Caco-2 (cell line): ENCODE measurements around the gene CCDC148. TPM values are rescaled to one million over a fixed set of nuclear protein-coding genes. Genes with fewer than 3 reads are reported as not detected.
"Not testable (repeated sequence)": the region's sequence is repeated elsewhere in the genome, so short reads cannot be mapped to it uniquely, and the experiment has no call there.

ENCODE experiments used
- BruUV-seq: library from RNA; stranded (reverse); fragments of 400-500 nt; replicated peaks from 2 replicates; lab custom pipeline; 2021; lab: Mats Ljungman, UMichigan
- CTCF ChIA-PET: fragments of 300-600 bp; sonication (Branson Sonifier 250); formaldehyde crosslinking; loops from one replicate; lab custom pipeline; 2022; ENCODE audit warnings: antibody characterized with exemption; lab: Charles Lee
- POLR2A ChIA-PET: fragments of 300-600 bp; sonication (Branson Sonifier 250); formaldehyde crosslinking; loops from one replicate; lab custom pipeline; 2022; ENCODE audit warnings: antibody characterized with exemption; lab: Charles Lee
- DNase-seq, 2 experiments: peaks; one replicate each; pipeline versions ENCODE4 v3.0.0 to v3.0.0-alpha.2; 2020 to 2022
- H3K27me3 ChIP-seq: replicated peaks from 2 replicates; pipeline ENCODE4 v1.6.0; 2011; ENCODE audit warnings: low read length; ENCODE audit not compliant: control insufficient read depth, insufficient read depth
- H3K36me3 ChIP-seq: 2 replicates; pipeline ENCODE4 v1.5.1; 2011; ENCODE audit warnings: low read length; ENCODE audit not compliant: control insufficient read depth, insufficient read depth
- H3K4me1 ChIP-seq: fragments of 250-450 bp; sonication (Bioruptor Pico); 2 replicates; pipeline ENCODE4 v1.5.1; 2020; ENCODE audit warnings: mild to moderate bottlenecking
- H3K4me3 ChIP-seq: 2 replicates; pipeline ENCODE4 v1.5.1; 2011; ENCODE audit warnings: low read depth, mild to moderate bottlenecking, control low read depth, low read length
- H3K9me3 ChIP-seq: fragments of 250-450 bp; sonication (Bioruptor Pico); 2 replicates; pipeline ENCODE4 v1.5.1; 2020; ENCODE audit warnings: mild to moderate bottlenecking, moderate library complexity
- H3K27ac Mint-ChIP-seq: one replicate; pipeline ENCODE4 v1.8.0; 2022; ENCODE audit warnings: mixed read lengths; ENCODE audit not compliant: unreplicated experiment
- H3K27me3 Mint-ChIP-seq: one replicate; pipeline ENCODE4 v1.8.0; 2022; ENCODE audit warnings: mixed read lengths; ENCODE audit not compliant: insufficient read depth, unreplicated experiment
- H3K36me3 Mint-ChIP-seq: one replicate; pipeline ENCODE4 v1.8.0; 2022; ENCODE audit warnings: mild to moderate bottlenecking, mixed read lengths; ENCODE audit not compliant: insufficient read depth, unreplicated experiment
- H3K4me1 Mint-ChIP-seq: one replicate; pipeline ENCODE4 v1.8.0; 2022; ENCODE audit warnings: low read depth, mixed read lengths; ENCODE audit not compliant: unreplicated experiment
- H3K4me3 Mint-ChIP-seq: one replicate; pipeline ENCODE4 v1.8.0; 2022; ENCODE audit warnings: mild to moderate bottlenecking, moderate library complexity, mixed read lengths; ENCODE audit not compliant: unreplicated experiment
- H3K9me3 Mint-ChIP-seq: one replicate; pipeline ENCODE4 v1.8.0; 2022; ENCODE audit warnings: mixed read lengths; ENCODE audit not compliant: unreplicated experiment
- intact Hi-C: fragments of 100-400 bp; cut with micrococcal nuclease; formaldehyde crosslinking; loops from one replicate; pipeline ENCODE4 v1.10.0; 2022; ENCODE audit not compliant: unreplicated experiment
- total RNA-seq: library from RNA; stranded (reverse); gene quantifications from 2 replicates; pipeline ENCODE4 v1.2.3, GENCODE V29; 2022
- TF ChIP-seq, protein P1 (sequence below), 2 experiments: fragments of 200-600 bp in 1 of 2; IDR thresholded peaks; 1 replicate in 1 of 2; 2 replicates in 1 of 2; pipeline versions ENCODE4 v1.5.1 to v1.8.0; 2011 to 2022; ENCODE audit warnings: antibody characterized with exemption in 1 of 2, control low read depth in 1 of 2, inconsistent platforms in 1 of 2, low read depth in 1 of 2, low read length in 1 of 2, mild to moderate bottlenecking in 1 of 2, moderate library complexity in 1 of 2; ENCODE audit not compliant: insufficient read depth in 1 of 2, severe bottlenecking in 1 of 2, unreplicated experiment in 1 of 2

CCDC148 gene
- total RNA-seq, 1 experiment from 2014 or later, result 6.3 TPM

DNA sequence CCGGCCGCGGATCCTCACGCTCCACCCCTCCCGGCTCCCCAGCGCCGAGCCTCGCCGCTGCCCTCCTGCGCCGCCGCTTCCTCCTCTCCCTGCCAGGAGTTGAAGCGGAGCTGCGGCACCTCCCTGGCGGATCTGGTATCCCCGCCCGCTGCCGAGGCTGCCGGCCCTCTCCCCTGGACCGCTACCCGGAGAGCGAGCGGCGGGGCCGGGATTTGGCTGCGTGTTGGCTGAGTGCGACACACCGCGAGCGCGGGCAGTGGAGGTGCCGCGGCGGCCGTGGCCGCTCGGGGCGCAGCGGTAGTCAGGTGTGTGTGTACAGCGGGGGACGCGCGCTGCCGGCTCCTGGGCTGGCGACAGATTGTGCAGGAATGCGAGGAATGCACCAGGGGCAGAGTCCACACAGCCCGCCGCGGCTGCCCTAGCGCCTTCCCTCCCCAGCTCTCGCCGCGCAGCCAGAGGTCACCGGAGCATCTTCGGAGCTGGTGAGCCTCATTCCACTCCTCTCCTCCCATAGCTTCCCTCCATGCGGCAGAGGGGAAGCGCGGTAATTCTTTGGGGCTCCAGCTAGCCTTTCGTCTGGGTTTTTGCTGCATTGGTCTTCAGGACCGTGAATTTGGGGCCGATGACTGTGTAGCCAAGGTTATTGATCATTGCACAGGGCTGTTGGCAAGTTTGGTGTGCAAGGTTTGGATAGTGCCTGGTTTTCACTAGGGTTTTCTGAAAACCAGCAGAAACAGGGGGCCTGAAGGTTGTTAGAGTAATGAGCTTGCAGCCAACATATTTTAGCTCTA lies 1.5 kb upstream of the CCDC148 start:
- Mint-ChIP-seq H3K27ac (peak overlapping the region; percentile 97), H3K9me3 (no peaks in the 10 kb centered on the region), H3K4me3 (peak overlapping the region; percentile 98), H3K27me3 (no peaks in the 10 kb centered on the region), H3K4me1 (peaks cover 13% of the 10 kb centered on the region), H3K36me3 (peaks cover 35% of the 10 kb centered on the region)
- CTCF ChIA-PET, result interaction anchor here (0.6 to 1.4 kb wide), 7 partner anchors 31 to 287 kb away, joined by 3 to 5 read pairs (median 4); no protein-coding TSS in a partner anchor
- POLR2A ChIA-PET, result interaction anchor here (0.6 to 1.3 kb wide), 7 partner anchors 45 to 1157 kb away, joined by 3 to 5 read pairs (median 4); no protein-coding TSS in a partner anchor
- Histone ChIP-seq H3K36me3 (no peaks in the 10 kb centered on the region), H3K4me3 (peak overlapping the region; percentile 93), H3K9me3 (no peaks in the 10 kb centered on the region), H3K27me3 (no peaks in the 10 kb centered on the region), H3K4me1 (peaks cover 25% of the 10 kb centered on the region)
- intact Hi-C loops, result loop anchor here (1.0 to 5.0 kb wide), 9 partner anchors 43 to 331 kb away; no protein-coding TSS in a partner anchor
- DNase-seq, result peak; percentile 97
- TF ChIP-seq, protein P1, sequence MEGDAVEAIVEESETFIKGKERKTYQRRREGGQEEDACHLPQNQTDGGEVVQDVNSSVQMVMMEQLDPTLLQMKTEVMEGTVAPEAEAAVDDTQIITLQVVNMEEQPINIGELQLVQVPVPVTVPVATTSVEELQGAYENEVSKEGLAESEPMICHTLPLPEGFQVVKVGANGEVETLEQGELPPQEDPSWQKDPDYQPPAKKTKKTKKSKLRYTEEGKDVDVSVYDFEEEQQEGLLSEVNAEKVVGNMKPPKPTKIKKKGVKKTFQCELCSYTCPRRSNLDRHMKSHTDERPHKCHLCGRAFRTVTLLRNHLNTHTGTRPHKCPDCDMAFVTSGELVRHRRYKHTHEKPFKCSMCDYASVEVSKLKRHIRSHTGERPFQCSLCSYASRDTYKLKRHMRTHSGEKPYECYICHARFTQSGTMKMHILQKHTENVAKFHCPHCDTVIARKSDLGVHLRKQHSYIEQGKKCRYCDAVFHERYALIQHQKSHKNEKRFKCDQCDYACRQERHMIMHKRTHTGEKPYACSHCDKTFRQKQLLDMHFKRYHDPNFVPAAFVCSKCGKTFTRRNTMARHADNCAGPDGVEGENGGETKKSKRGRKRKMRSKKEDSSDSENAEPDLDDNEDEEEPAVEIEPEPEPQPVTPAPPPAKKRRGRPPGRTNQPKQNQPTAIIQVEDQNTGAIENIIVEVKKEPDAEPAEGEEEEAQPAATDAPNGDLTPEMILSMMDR (IDR thresholded peaks at IDR 0.05; ENCODE audit: insufficient read depth in 1 of 2, low read depth in 1 of 2, low read length in 1 of 2, severe bottlenecking in 1 of 2, unreplicated experiment in 1 of 2), result peak; percentile 26 to 57
- BruUV-seq, result no TSS peak

DNA sequence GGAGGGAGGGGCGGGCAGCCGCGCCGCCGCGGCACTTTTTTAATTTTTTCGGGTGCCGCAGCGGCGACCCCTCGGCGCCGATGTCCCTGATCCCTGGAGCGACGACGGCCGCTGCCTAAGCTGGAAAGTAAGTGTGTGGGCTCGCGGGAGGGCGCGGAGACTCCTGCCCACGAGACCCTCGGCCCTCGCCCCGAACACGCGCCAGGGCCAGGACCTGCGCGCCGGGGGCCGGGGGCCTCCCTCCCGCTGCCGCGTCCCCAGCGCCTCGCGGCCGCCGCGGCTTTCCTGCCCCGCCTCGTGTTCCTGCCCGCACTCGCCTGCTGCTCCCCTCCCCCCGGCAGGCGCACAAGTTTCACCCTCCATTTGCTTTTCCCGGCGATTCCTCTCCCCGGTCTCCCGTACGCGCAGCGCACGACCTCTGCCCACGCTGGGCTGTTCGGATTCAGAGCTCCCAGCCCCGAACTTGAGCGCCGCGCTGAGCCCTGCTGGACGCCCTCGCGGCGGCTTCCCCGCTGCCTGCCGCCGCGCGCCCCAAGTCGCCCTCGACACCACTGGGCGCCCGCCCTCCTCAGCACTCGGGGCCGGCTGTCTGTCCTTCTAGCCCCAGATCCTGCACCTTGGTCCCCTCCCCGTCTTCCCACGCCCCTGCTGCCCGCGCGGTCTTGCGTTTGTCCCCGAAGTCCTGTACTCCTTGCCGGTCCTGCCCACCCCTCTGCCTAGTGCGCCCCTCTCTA lies 706 bp upstream of the CCDC148 start:
- peak overlapping the region; percentile 97 for H3K27ac Mint-ChIP-seq
- H3K36me3 Mint-ChIP-seq, result peaks cover 35% of the 10 kb centered on the region
- Histone ChIP-seq H3K4me1 (peaks cover 24% of the 10 kb centered on the region), H3K4me3 (peak overlapping the region; percentile 93), H3K27me3 (no peaks in the 10 kb centered on the region), H3K36me3 (no peaks in the 10 kb centered on the region), H3K9me3 (no peaks in the 10 kb centered on the region)
- intact Hi-C loops, result loop anchor here (2.0 to 5.0 kb wide), 2 partner anchors 272 to 330 kb away; no protein-coding TSS in a partner anchor
- peaks cover 13% of the 10 kb centered on the region for H3K4me1 Mint-ChIP-seq
- H3K9me3 Mint-ChIP-seq, result no peaks in the 10 kb centered on the region
- CTCF ChIA-PET, result interaction anchor here (0.6 to 1.3 kb wide), 11 partner anchors 17 to 433 kb away, joined by 3 to 6 read pairs (median 4); no protein-coding TSS in a partner anchor
- DNase-seq, result peak; percentile 65 to 73
- TF ChIP-seq, protein P1 (IDR thresholded peaks at IDR 0.05; ENCODE audit: insufficient read depth in 1 of 2, low read depth in 1 of 2, low read length in 1 of 2, severe bottlenecking in 1 of 2, unreplicated experiment in 1 of 2), result no peak
- H3K27me3 Mint-ChIP-seq, result no peaks in the 10 kb centered on the region
- peak overlapping the region; percentile 98 for H3K4me3 Mint-ChIP-seq
- POLR2A ChIA-PET, result interaction anchor here (0.5 to 1.3 kb wide), 7 partner anchors 103 to 686 kb away, joined by 3 to 6 read pairs (median 5); partner anchors contain the start of gene ACVR1
- BruUV-seq, result no TSS peak

DNA sequence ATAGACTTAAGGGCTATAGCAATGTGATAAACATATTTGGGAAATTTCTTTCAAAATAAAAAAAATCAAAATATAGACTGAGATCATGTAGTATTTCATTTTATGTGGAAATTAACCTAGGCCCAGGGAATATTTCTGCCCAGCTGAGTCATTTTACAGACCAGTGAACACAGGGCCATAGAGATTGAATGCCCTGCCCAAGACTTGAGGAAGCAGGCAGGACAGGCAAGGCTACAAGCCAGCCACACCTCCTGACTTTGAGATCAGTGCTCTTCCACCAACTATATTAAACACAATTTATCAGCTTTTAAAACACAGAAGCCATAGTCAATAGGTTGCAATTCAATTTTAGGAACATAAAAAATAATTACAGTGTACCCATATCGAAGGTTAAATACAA lies 12.9 kb downstream of the CCDC148 start:
- H3K36me3 ChIP-seq, result no peaks in the 10 kb centered on the region
- TF ChIP-seq, protein P1 (IDR thresholded peaks at IDR 0.05; ENCODE audit: insufficient read depth in 1 of 2, low read depth in 1 of 2, low read length in 1 of 2, severe bottlenecking in 1 of 2, unreplicated experiment in 1 of 2), result no peak
- H3K27ac Mint-ChIP-seq, result no peak overlapping the region
- no peak overlapping the region for H3K4me3 ChIP-seq
- H3K9me3 Mint-ChIP-seq, result no peaks in the 10 kb centered on the region
- H3K36me3 Mint-ChIP-seq, result no peaks in the 10 kb centered on the region
- H3K27me3 ChIP-seq, result no peaks in the 10 kb centered on the region
- no peaks in the 10 kb centered on the region for H3K9me3 ChIP-seq
- intact Hi-C loops, result no loop called here
- no peaks in the 10 kb centered on the region for H3K4me1 ChIP-seq
- no peak for DNase-seq
- no TSS peak for BruUV-seq
- CTCF ChIA-PET, result no interaction called here
- H3K4me3 Mint-ChIP-seq, result no peak overlapping the region
- no peaks in the 10 kb centered on the region for H3K4me1 Mint-ChIP-seq
- no peaks in the 10 kb centered on the region for H3K27me3 Mint-ChIP-seq
- POLR2A ChIA-PET, result no interaction called here

DNA sequence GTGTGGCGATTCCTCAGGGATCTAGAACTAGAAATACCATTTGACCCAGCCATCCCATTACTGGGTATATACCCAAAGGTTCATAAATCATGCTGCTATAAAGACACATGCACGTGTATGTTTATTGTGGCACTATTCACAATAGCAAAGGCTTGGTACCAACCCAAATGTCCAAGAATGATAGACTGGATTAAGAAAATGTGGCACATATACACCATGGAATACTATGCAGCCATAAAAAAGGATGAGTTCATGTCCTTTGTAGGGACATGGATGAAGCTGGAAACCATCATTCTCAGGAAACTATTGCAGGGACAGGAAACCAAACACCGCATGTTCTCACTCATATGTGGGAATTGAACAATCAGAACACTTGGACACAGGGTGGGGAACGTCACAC lies 17.5 kb downstream of the CCDC148 start:
- H3K4me1 ChIP-seq, H3K36me3 Mint-ChIP-seq, DNase-seq, CTCF ChIA-PET, H3K36me3 ChIP-seq, H3K4me3 ChIP-seq, intact Hi-C loops, H3K9me3 ChIP-seq, H3K4me3 Mint-ChIP-seq, BruUV-seq, H3K27ac Mint-ChIP-seq, H3K27me3 ChIP-seq, H3K4me1 Mint-ChIP-seq, H3K27me3 Mint-ChIP-seq, POLR2A ChIA-PET: not testable (repeated sequence)
- peaks cover 21% of the 10 kb centered on the region for H3K9me3 Mint-ChIP-seq
